ENCODE data around the gene PHETA1.

DNA sequence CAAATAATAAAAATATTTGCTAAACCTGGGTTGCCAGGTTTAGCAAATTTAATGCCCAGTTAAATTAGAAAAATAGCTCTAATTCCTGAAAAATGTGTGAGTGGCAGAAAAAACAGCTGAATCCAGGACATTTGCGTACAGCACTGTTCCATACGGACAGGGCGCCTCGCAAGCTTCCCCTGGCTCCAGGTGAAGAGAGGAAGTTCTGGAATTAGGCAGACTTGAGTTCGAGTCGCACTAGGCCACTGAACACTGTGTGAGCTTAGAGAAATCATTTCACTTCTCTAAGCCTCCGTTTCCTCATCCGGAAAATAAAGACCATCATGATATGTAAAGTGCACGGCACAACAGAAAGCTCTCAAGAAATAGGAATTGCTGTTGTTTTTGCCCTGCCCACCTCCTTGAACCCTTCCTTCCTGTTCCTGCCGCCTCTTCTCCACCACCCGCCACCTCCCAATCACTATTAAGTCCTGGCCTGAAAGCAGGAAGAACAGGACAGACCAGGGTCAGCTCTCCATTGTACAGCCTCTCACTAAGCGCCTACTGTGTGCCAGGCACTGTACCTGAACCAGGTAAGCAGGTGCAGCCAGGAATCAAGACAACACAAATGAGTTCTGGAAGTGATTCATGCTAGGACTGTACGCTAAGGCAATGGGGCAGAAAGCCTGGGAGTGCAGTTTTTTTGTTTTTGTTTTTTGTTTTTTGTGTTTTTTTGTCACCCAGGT, 763 bp upstream of the PHETA1 start:
- TF ChIP-seq EZH2phosphoT487 (IDR thresholded peaks at IDR 0.05; ENCODE audit: insufficient read depth, low read depth) (no peak), EZH2 (IDR thresholded peaks at IDR 0.05; ENCODE audit: insufficient read depth, poor library complexity, severe bottlenecking) (no peak)

Measured in GM23248 (cell line).